Right ventricle myocardium superior (tissue), 1 donor: ENCODE measurements around the gene ELOB. TPM values are rescaled to one million over a fixed set of nuclear protein-coding genes. Genes with fewer than 3 reads are reported as not detected.
A peak's percentile ranks its signal among the peaks of the same experiment; 100 is the strongest.

Experiments used
- ATAC-seq: fragments of 200-7000 bp; cut with Tn5 transposase; one replicate; pipeline ENCODE4 v1.9.1; 2020; ENCODE audit warnings: mild to moderate bottlenecking; ENCODE audit not compliant: poor library complexity
- DNase-seq: peaks from one replicate; pipeline ENCODE4 v3.0.0-alpha.2; 2020
- intact Hi-C: fragments of 100-400 bp; cut with DNase I; formaldehyde crosslinking; loops from one replicate; pipeline ENCODE4 v1.11.2; 2022
- total RNA-seq: library from RNA; stranded (reverse); fragmentation: NEBNext Ultra II Directional; extraction: Animal tissue kit (Norgen Biotek cat#: 25700); gene quantifications from one replicate; pipeline ENCODE4 v1.2.1, GENCODE V29; 2021
- donor health status: DM: no; HTN: yes; CAD: no; lungs with severe emphysema.

The ELOB gene
- total RNA-seq, 1 donor from 2014 or later, result 299 TPM

GRCh38 chr16:2813771-2814221, 36.7 kb upstream of the ELOB start:
- intact Hi-C loops, result no loop called here
- DNase-seq, result peak; percentile 13
- ATAC-seq, result no peak

GRCh38 chr16:2811703-2812471, 34.8 kb upstream of the ELOB start:
- DNase-seq, result peak; percentile 15
- ATAC-seq, result peak; percentile 46
- intact Hi-C loops, result no loop called here

- DNase-seq (peak; percentile 10), ATAC-seq (no peak)
- intact Hi-C loops, result no loop called here
These were observed 33.6 kb upstream of the ELOB start for GRCh38 chr16:2810651-2811050.

GRCh38 chr16:2809149-2809760, 32.2 kb upstream of the ELOB start:
- DNase-seq (no peak), ATAC-seq (no peak)
- intact Hi-C loops, result no loop called here

GRCh38 chr16:2808181-2808580, 31.1 kb upstream of the ELOB start:
- peak; percentile 11 for DNase-seq
- intact Hi-C loops, result no loop called here
- no peak for ATAC-seq

- DNase-seq, result peak; percentile 1
- intact Hi-C loops, result no loop called here
- ATAC-seq, result no peak
These were observed 29.2 kb upstream of the ELOB start for GRCh38 chr16:2806286-2806685.

GRCh38 chr16:2804728-2805127, 27.6 kb upstream of the ELOB start:
- ATAC-seq (no peak), DNase-seq (peak; percentile 17)
- intact Hi-C loops, result no loop called here

- intact Hi-C loops, result no loop called here
- ATAC-seq (no peak), DNase-seq (no peak)
These were observed 26.6 kb upstream of the ELOB start for GRCh38 chr16:2803545-2804195.

GRCh38 chr16:2799859-2800226, 22.8 kb upstream of the ELOB start:
- ATAC-seq, result peak; percentile 27
- no peak for DNase-seq
- intact Hi-C loops, result no loop called here

- intact Hi-C loops, result no loop called here
- no peak for ATAC-seq
- peak; percentile 5 for DNase-seq
These were observed 22.3 kb upstream of the ELOB start for GRCh38 chr16:2799205-2799858.

GRCh38 chr16:2798723-2799204, 21.7 kb upstream of the ELOB start:
- peak; percentile 33 for DNase-seq
- ATAC-seq, result no peak
- intact Hi-C loops, result no loop called here

GRCh38 chr16:2795395-2796143, 18.5 kb upstream of the ELOB start:
- no peak for DNase-seq
- intact Hi-C loops, result no loop called here
- ATAC-seq, result no peak

GRCh38 chr16:2792940-2793339, 15.9 kb upstream of the ELOB start:
- no peak for DNase-seq
- ATAC-seq, result no peak
- intact Hi-C loops, result no loop called here

- intact Hi-C loops, result no loop called here
- DNase-seq, result peak; percentile 21
- ATAC-seq, result no peak
These were observed 14.1 kb upstream of the ELOB start for GRCh38 chr16:2791174-2791573.

- intact Hi-C loops, result no loop called here
- DNase-seq, result peak; percentile 20
- no peak for ATAC-seq
These were observed 13.6 kb upstream of the ELOB start for GRCh38 chr16:2790631-2791030.

GRCh38 chr16:2787961-2788360, 10.9 kb upstream of the ELOB start:
- no peak for ATAC-seq
- peak; percentile 11 for DNase-seq
- intact Hi-C loops, result no loop called here

GRCh38 chr16:2787406-2787805, 10.3 kb upstream of the ELOB start, which contains the start of gene PRSS33:
TSS of gene PRSS33 (minus strand) at chr16:2787560. CDS start at chr16:2786547, 1,013 bp downstream.
- DNase-seq, result peak; percentile 29
- ATAC-seq, result no peak
- intact Hi-C loops, result no loop called here

GRCh38 chr16:2786826-2787151, 9.7 kb upstream of the ELOB start:
- ATAC-seq, result no peak
- DNase-seq, result no peak
- intact Hi-C loops, result no loop called here
